ENCODE results near the gene UBASH3A.
A peak's percentile ranks its signal among the peaks of the same experiment; 100 is the strongest.

Gene UBASH3A

GRCh38 chr21:42375506-42375905, 28.2 kb upstream of the UBASH3A start:
- DNase-seq: no peak

GRCh38 chr21:42375966-42376337, 27.8 kb upstream of the UBASH3A start:
- DNase-seq: no peak

GRCh38 chr21:42376338-42376982, 27.2 kb upstream of the UBASH3A start:
- DNase-seq: no peak

GRCh38 chr21:42377211-42377950, 26.3 kb upstream of the UBASH3A start:
- DNase-seq: no peak

- no peak for DNase-seq
Measured at GRCh38 chr21:42377951-42378340, 25.8 kb upstream of the UBASH3A start.

GRCh38 chr21:42378418-42378817, 25.3 kb upstream of the UBASH3A start:
- DNase-seq: no peak

- no peak for DNase-seq
Measured at GRCh38 chr21:42379426-42380215, 24.1 kb upstream of the UBASH3A start.

GRCh38 chr21:42381347-42381984, 22.2 kb upstream of the UBASH3A start:
- DNase-seq: peak; percentile 56

- DNase-seq: no peak
Measured at GRCh38 chr21:42382915-42383314, 20.8 kb upstream of the UBASH3A start.

GRCh38 chr21:42383331-42383730, 20.4 kb upstream of the UBASH3A start:
- DNase-seq: no peak

- no peak for DNase-seq
Measured at GRCh38 chr21:42384156-42384945, 19.4 kb upstream of the UBASH3A start.

GRCh38 chr21:42384989-42385388, 18.7 kb upstream of the UBASH3A start:
- no peak for DNase-seq

- no peak for DNase-seq
Measured at GRCh38 chr21:42385619-42386018, 18.1 kb upstream of the UBASH3A start.

GRCh38 chr21:42386034-42386591, 17.6 kb upstream of the UBASH3A start:
- no peak for DNase-seq

- DNase-seq: no peak
Measured at GRCh38 chr21:42387164-42387563, 16.5 kb upstream of the UBASH3A start.

- DNase-seq: no peak
Measured at GRCh38 chr21:42387843-42388340, 15.8 kb upstream of the UBASH3A start.

- no peak for DNase-seq
Measured at GRCh38 chr21:42388740-42389448, 14.8 kb upstream of the UBASH3A start.

GRCh38 chr21:42389449-42389835, 14.3 kb upstream of the UBASH3A start:
- no peak for DNase-seq

GRCh38 chr21:42390193-42390592, 13.5 kb upstream of the UBASH3A start:
- DNase-seq: no peak

GRCh38 chr21:42390696-42391095, 13.0 kb upstream of the UBASH3A start:
- no peak for DNase-seq

GRCh38 chr21:42391297-42391696, 12.4 kb upstream of the UBASH3A start:
- DNase-seq: no peak

Measured in NCI-H1105 treated with DMSO at 0.1 percent for 48 hours (cell line).